RWPE2 (cell line): Measurements from ENCODE around the gene ZNF747.

Experiments used
- ATAC-seq: fragments of 200-7000 bp; cut with Tn5 transposase; 3 replicates; pipeline ENCODE4 v1.9.1; 2021; ENCODE audit warnings: low read depth
- DNase-seq: peaks from one replicate; pipeline ENCODE4 v3.0.0-alpha.2; 2020; ENCODE audit warnings: low spot score
- H3K27ac ChIP-seq: fragments of 450-650 bp; 2 replicates; pipeline ENCODE4 v1.5.1; 2017; ENCODE audit warnings: mild to moderate bottlenecking; ENCODE audit not compliant: poor library complexity, severe bottlenecking
- H3K27me3 ChIP-seq: fragments of 250-450 bp; sonication (Bioruptor Pico); 2 replicates; pipeline ENCODE4 v1.5.1; 2021; ENCODE audit warnings: mild to moderate bottlenecking, moderate library complexity; ENCODE audit not compliant: insufficient read depth, poor library complexity, severe bottlenecking
- H3K36me3 ChIP-seq: fragments of 250-450 bp; sonication (Bioruptor Pico); 2 replicates; pipeline ENCODE4 v1.5.1; 2020; ENCODE audit warnings: low read depth, mild to moderate bottlenecking, moderate library complexity
- H3K4me1 ChIP-seq: fragments of 250-450 bp; sonication (Bioruptor Pico); 2 replicates; pipeline ENCODE4 v1.5.1; 2021; ENCODE audit warnings: mild to moderate bottlenecking, moderate library complexity; ENCODE audit not compliant: insufficient read depth, poor library complexity, severe bottlenecking
- H3K4me3 ChIP-seq: fragments of 250-450 bp; sonication (Bioruptor Pico); 2 replicates; pipeline ENCODE4 v1.5.1; 2021; ENCODE audit warnings: mild to moderate bottlenecking, moderate library complexity; ENCODE audit not compliant: severe bottlenecking
- H3K9me3 ChIP-seq: fragments of 250-450 bp; sonication (Bioruptor Pico); 2 replicates; pipeline ENCODE4 v1.5.1; 2021; ENCODE audit warnings: mild to moderate bottlenecking, moderate library complexity; ENCODE audit not compliant: severe bottlenecking
- CTCF ChIP-seq: fragments of 450-650 bp; IDR thresholded peaks from one replicate; pipeline ENCODE4 v1.5.1; 2017; ENCODE audit warnings: mild to moderate bottlenecking, moderate library complexity; ENCODE audit not compliant: poor library complexity, severe bottlenecking

The ZNF747 gene

GRCh38 chr16:30554557-30555314 lies 20.1 kb upstream of the ZNF747 start:
- no peaks in the 10 kb centered on the region for H3K27me3 ChIP-seq
- H3K4me1 ChIP-seq = no peaks in the 10 kb centered on the region
- no peak for ATAC-seq
- H3K9me3 ChIP-seq = no peaks in the 10 kb centered on the region
- no peak overlapping the region for H3K4me3 ChIP-seq
- no peak for DNase-seq
- no peak for TF ChIP-seq CTCF
- H3K36me3 ChIP-seq = peaks cover 26% of the 10 kb centered on the region
- no peak overlapping the region for H3K27ac ChIP-seq

- no peak for TF ChIP-seq CTCF
- Histone ChIP-seq H3K4me1 (no peaks in the 10 kb centered on the region), H3K4me3 (no peak overlapping the region), H3K27me3 (no peaks in the 10 kb centered on the region), H3K9me3 (no peaks in the 10 kb centered on the region), H3K27ac (no peak overlapping the region), H3K36me3 (peaks cover 26% of the 10 kb centered on the region)
- DNase-seq = no peak
- no peak for ATAC-seq
These were observed 18.8 kb upstream of the ZNF747 start for GRCh38 chr16:30553393-30553899.

GRCh38 chr16:30552956-30553355 lies 18.3 kb upstream of the ZNF747 start:
- ATAC-seq = no peak
- peaks cover 26% of the 10 kb centered on the region for H3K36me3 ChIP-seq
- no peak overlapping the region for H3K4me3 ChIP-seq
- no peak for DNase-seq
- no peak overlapping the region for H3K27ac ChIP-seq
- no peaks in the 10 kb centered on the region for H3K9me3 ChIP-seq
- no peak for TF ChIP-seq CTCF
- H3K4me1 ChIP-seq = no peaks in the 10 kb centered on the region
- no peaks in the 10 kb centered on the region for H3K27me3 ChIP-seq

- Histone ChIP-seq H3K27me3 (no peaks in the 10 kb centered on the region), H3K27ac (no peak overlapping the region), H3K4me1 (no peaks in the 10 kb centered on the region), H3K4me3 (no peak overlapping the region), H3K9me3 (no peaks in the 10 kb centered on the region), H3K36me3 (peaks cover 26% of the 10 kb centered on the region)
- ATAC-seq (no peak), DNase-seq (no peak)
- TF ChIP-seq CTCF = no peak
These were observed 17.1 kb upstream of the ZNF747 start for GRCh38 chr16:30551781-30552180.
